Embryonic facial prominence (tissue), 1 donor: Measurements from ENCODE around the gene RARRES1.

Source experiments
- DNase-seq: peaks from one replicate; pipeline ENCODE4 v3.0.0-alpha.2; 2016; ENCODE audit errors: extremely low spot score

Gene RARRES1

GRCh38 chr3:158735296-158736033 lies 3.2 kb upstream of the RARRES1 start:
- no peak for DNase-seq

GRCh38 chr3:158733656-158734055 lies 1.4 kb upstream of the RARRES1 start:
- DNase-seq = no peak

- no peak for DNase-seq
Measured at GRCh38 chr3:158732856-158733200, 571 bp upstream of the RARRES1 start.

- no peak for DNase-seq
Measured at GRCh38 chr3:158731486-158731885, 771 bp downstream of the RARRES1 start.

- no peak for DNase-seq
Measured at GRCh38 chr3:158728851-158729250, 3.4 kb downstream of the RARRES1 start.

- no peak for DNase-seq
Measured at GRCh38 chr3:158728061-158728377, 4.2 kb downstream of the RARRES1 start.

GRCh38 chr3:158727206-158728060 lies 4.8 kb downstream of the RARRES1 start:
- DNase-seq = peak; percentile 75

- DNase-seq = no peak
Measured at GRCh38 chr3:158725348-158726011, 6.8 kb downstream of the RARRES1 start.

- DNase-seq = no peak
Measured at GRCh38 chr3:158723991-158724390, 8.3 kb downstream of the RARRES1 start.

- no peak for DNase-seq
Measured at GRCh38 chr3:158722108-158722507, 10.1 kb downstream of the RARRES1 start.

- no peak for DNase-seq
Measured at GRCh38 chr3:158718490-158719170, 13.6 kb downstream of the RARRES1 start.

- DNase-seq = no peak
Measured at GRCh38 chr3:158717576-158717975, 14.7 kb downstream of the RARRES1 start.

GRCh38 chr3:158713094-158713499 lies 19.2 kb downstream of the RARRES1 start:
- no peak for DNase-seq

- DNase-seq = no peak
Measured at GRCh38 chr3:158712443-158712842, 19.8 kb downstream of the RARRES1 start.

GRCh38 chr3:158711886-158712285 lies 20.4 kb downstream of the RARRES1 start:
- DNase-seq = no peak

- DNase-seq = no peak
Measured at GRCh38 chr3:158710601-158711000, 21.7 kb downstream of the RARRES1 start.

- DNase-seq = no peak
Measured at GRCh38 chr3:158709666-158710083, 22.6 kb downstream of the RARRES1 start.

- DNase-seq = no peak
Measured at GRCh38 chr3:158703566-158703965, 28.7 kb downstream of the RARRES1 start.

- no peak for DNase-seq
Measured at GRCh38 chr3:158702815-158703481, 29.3 kb downstream of the RARRES1 start.

GRCh38 chr3:158701420-158702065 lies 30.7 kb downstream of the RARRES1 start:
- DNase-seq = no peak

GRCh38 chr3:158700559-158700958 lies 31.7 kb downstream of the RARRES1 start:
- no peak for DNase-seq
